A673 (cell line): ENCODE data around the gene SMIM32.

ENCODE experiments used
- CTCF ChIP-seq: fragments of 300-800, 200-600 bp; sonication (generic); conservative IDR thresholded peaks from 2 replicates; pipeline ENCODE4 v1.5.1; 2017; ENCODE audit warnings: low read depth, mild to moderate bottlenecking, antibody characterized with exemption, low read length, moderate library complexity, mixed read lengths
- EZH2 ChIP-seq: fragments of 200-600 bp; sonication (generic); IDR thresholded peaks from 2 replicates; pipeline ENCODE4 v1.6.1; 2017; ENCODE audit warnings: borderline replicate concordance, low read depth, mild to moderate bottlenecking, mixed read lengths, antibody characterized with exemption, low read length; ENCODE audit not compliant: poor library complexity, severe bottlenecking

DNA sequence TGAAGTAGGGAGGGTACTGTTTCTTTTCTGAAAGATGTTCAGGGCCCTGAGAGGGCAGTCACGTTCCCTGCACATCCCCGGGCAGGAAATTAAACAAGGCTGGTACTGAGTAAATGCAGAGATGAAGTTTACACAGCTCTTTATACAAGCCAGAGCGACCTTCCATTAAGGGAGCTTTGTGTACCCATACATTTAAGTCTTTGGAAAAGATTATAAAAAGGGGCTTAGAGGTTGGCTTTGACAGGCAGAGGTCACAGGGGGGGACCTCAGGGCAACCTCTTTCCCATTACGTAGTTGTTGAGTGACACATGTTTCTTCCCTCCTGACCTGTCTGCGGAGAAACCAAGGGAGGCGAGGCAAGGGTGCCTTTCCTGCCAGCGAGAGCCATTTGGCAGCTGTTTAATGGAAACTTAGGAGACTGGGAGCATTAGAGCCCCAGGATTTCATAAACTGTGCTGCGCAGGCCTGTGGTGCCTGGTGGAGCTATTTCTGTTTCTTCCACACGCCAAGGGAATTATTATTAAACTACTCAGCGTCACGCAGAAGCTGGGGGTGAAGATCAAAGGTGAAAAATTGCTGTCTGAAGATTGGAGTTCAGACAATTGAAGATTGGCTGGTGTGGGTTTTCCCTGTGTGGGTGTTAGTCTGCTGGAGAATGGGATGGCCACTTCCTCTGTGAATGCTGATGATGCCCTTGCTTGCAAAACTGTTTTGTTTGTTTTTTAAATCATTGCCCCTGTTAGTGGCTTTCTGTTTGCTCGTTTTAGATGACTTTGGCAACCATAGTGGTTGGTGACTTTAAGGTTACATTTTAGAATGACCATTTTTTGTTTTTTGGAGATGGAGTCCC is 3.2 kb upstream of the SMIM32 start:
- TF ChIP-seq EZH2 (no peak), CTCF (no peak)
